Peyer's patch (tissue), 4 donors: ENCODE data around the gene TGFA. TPM values are rescaled to one million over a fixed set of nuclear protein-coding genes. Genes with fewer than 3 reads are reported as not detected.

Source experiments
- DNase-seq, 3 donors: peaks; one replicate each; pipeline ENCODE4 v3.0.0-alpha.2; 2017 to 2019
- H3K27ac ChIP-seq, 4 donors: fragments of 200-600 bp; sonication (generic); one replicate each; pipeline ENCODE4 v1.5.1; 2016 to 2019
- H3K27me3 ChIP-seq, 2 donors: fragments of 200-600 bp; sonication (generic); one replicate each; pipeline ENCODE4 v1.5.1; 2019
- H3K36me3 ChIP-seq, 3 donors: fragments of 200-600 bp; sonication (generic); one replicate each; pipeline ENCODE4 v1.5.1; 2016 to 2019
- H3K4me1 ChIP-seq, 4 donors: fragments of 200-600 bp; sonication (generic); one replicate each; pipeline ENCODE4 v1.5.1; 2016 to 2019
- H3K4me3 ChIP-seq, 4 donors: fragments of 200-600 bp; sonication (generic); 1 replicate in 3 of 4; 2 replicates in 1 of 4; pipeline ENCODE4 v1.5.1; 2016 to 2019; ENCODE audit warnings: mild to moderate bottlenecking in 1 of 4
- H3K9me3 ChIP-seq, 4 donors: fragments of 200-600 bp; sonication (generic); one replicate each; pipeline ENCODE4 v1.5.1; 2016 to 2019; ENCODE audit warnings: mild to moderate bottlenecking in 1 of 4
- CTCF ChIP-seq, 6 experiments: fragments of 450-650 bp in 4 of 6; fragments of 200-600 bp in 2 of 6; sonication (generic) in 1 of 6; IDR thresholded peaks; one replicate each; pipeline ENCODE4 v1.5.1; 2017 to 2019; ENCODE audit warnings: antibody characterized with exemption in 6 of 6, mild to moderate bottlenecking in 3 of 6, moderate library complexity in 1 of 6
- POLR2A ChIP-seq, 2 donors: fragments of 450-650 bp; IDR thresholded peaks; one replicate each; pipeline ENCODE4 v1.5.1; 2017; ENCODE audit warnings: antibody characterized with exemption in 2 of 2, mild to moderate bottlenecking in 2 of 2, moderate library complexity in 2 of 2
- total RNA-seq, 4 donors: library from RNA; depleted of rRNA; stranded (reverse); fragments of >200 nt; gene quantifications; one replicate each; pipeline ENCODE4 v1.1.0, GENCODE V29; 2016

Gene TGFA
- total RNA-seq, 4 donors from 2014 or later = 2.5 to 51.6 (median 37.9) TPM

DNA sequence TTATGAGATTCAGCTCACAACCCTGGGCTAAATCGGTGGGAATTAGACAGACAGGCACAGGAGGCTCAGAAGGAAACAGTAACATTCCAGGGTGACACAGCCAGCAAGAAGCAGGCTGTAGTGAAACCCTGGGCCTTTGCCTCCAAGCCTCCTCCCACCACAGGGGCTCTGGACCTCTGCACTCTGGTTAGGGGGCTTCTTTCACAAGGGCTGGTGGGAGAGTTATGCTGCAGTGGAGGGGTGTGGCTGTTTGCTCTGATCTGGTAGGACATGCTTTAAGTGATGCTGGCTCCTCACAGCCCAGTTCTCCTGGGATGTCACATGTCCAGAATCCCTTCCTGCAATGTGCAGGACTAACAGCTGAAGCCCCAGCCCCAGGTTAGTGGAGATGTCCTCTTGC is 109.9 kb downstream of the TGFA start:
- no peak overlapping the region for H3K4me3 ChIP-seq
- H3K36me3 ChIP-seq = no peaks in the 10 kb centered on the region
- H3K27ac ChIP-seq = no peak overlapping the region
- TF ChIP-seq CTCF (IDR thresholded peaks at IDR 0.05) (no peak), POLR2A (IDR thresholded peaks at IDR 0.05) (no peak)
- no peaks in the 10 kb centered on the region for H3K9me3 ChIP-seq
- DNase-seq = peak in 1 of 3 donors; percentile 30
- no peaks in the 10 kb centered on the region for H3K27me3 ChIP-seq
- H3K4me1 ChIP-seq = no peaks in the 10 kb centered on the region

GRCh38 chr2:70443078-70443465 is 110.6 kb downstream of the TGFA start:
- Histone ChIP-seq H3K27ac (no peak overlapping the region), H3K9me3 (no peaks in the 10 kb centered on the region), H3K4me3 (no peak overlapping the region), H3K36me3 (no peaks in the 10 kb centered on the region), H3K4me1 (no peaks in the 10 kb centered on the region), H3K27me3 (no peaks in the 10 kb centered on the region)
- TF ChIP-seq CTCF (IDR thresholded peaks at IDR 0.05) (no peak), POLR2A (IDR thresholded peaks at IDR 0.05) (no peak)
- DNase-seq = peak in 1 of 3 donors; percentile 14

DNA sequence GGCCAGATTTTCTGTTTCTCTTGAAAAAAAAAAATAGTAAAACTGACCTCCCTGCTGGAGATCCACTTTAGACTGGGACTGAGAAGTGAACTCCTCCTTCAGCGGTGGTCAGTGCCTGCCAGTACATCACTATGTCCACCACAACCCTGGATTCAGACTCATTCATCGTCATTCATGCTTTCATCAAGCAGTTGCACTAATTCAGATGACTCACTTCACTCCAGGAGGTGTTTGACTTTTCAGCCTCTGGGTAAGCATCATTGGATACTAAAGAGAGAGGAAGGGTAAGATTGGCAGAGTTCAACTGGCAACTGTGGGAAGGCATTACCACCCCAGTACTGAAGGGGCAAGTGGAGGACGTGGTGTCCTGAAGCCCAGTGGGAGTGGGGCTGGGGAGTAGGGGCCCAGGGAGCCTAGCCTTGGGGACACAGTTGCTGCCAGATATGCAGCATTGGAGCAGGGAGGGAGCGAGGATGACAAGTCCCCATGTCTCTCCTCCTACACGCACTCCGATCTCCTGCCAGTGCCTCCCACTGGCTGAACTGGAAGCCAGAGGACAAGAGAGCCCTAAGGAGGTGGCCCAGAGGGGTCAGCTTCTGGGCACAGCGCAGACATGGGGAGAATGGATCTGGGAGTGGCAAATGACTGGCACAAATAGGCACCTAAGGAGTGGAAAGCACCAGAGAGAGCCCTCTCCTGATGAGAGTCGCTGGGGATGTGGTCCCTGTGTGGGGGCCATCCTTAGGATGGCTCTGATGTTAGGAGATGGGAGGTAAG is 111.1 kb downstream of the TGFA start:
- no peak overlapping the region for H3K4me3 ChIP-seq
- H3K27ac ChIP-seq = no peak overlapping the region
- no peaks in the 10 kb centered on the region for H3K36me3 ChIP-seq
- H3K27me3 ChIP-seq = no peaks in the 10 kb centered on the region
- H3K9me3 ChIP-seq = no peaks in the 10 kb centered on the region
- DNase-seq = peak in 1 of 3 donors; percentile 29
- no peaks in the 10 kb centered on the region for H3K4me1 ChIP-seq
- TF ChIP-seq POLR2A (IDR thresholded peaks at IDR 0.05) = no peak
- no peak for TF ChIP-seq CTCF (IDR thresholded peaks at IDR 0.05)

GRCh38 chr2:70440621-70441020 is 113.0 kb downstream of the TGFA start:
- no peak for DNase-seq
- TF ChIP-seq POLR2A (IDR thresholded peaks at IDR 0.05) (no peak), CTCF (IDR thresholded peaks at IDR 0.05) (no peak)
- Histone ChIP-seq H3K4me1 (no peaks in the 10 kb centered on the region), H3K27ac (no peak overlapping the region), H3K36me3 (no peaks in the 10 kb centered on the region), H3K4me3 (no peak overlapping the region), H3K9me3 (no peaks in the 10 kb centered on the region), H3K27me3 (no peaks in the 10 kb centered on the region)

DNA sequence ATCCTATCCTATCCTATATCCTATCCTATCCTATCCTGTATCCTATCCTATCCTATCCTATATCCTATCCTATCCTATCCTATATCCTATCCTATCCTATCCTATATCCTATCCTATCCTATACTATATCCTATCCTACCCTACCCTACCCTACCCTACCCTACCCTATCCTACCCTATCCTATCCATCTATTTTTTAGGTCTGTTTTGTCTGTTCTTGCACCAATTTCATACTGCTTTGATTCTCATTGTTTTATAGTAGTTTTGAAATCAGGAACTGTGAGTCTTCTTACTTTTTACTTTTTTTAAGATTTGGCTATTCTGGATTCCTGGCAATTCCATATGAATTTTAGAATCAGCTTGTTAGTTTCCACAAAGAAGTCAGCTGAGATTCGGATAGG is 118.5 kb downstream of the TGFA start:
- no peak for DNase-seq
- no peak overlapping the region for H3K4me3 ChIP-seq
- TF ChIP-seq CTCF (IDR thresholded peaks at IDR 0.05) = no peak
- no peak for TF ChIP-seq POLR2A (IDR thresholded peaks at IDR 0.05)
- H3K27me3 ChIP-seq = no peaks in the 10 kb centered on the region
- no peaks in the 10 kb centered on the region for H3K9me3 ChIP-seq
- no peak overlapping the region for H3K27ac ChIP-seq
- no peaks in the 10 kb centered on the region for H3K4me1 ChIP-seq
- no peaks in the 10 kb centered on the region for H3K36me3 ChIP-seq
